A673 (cell line): ENCODE data around the gene SGSM2. TPM values are rescaled to one million over a fixed set of nuclear protein-coding genes. Genes with fewer than 3 reads are reported as not detected.

Source experiments
- BruUV-seq: library from RNA; stranded (reverse); fragments of 400-500 nt; replicated peaks from 2 replicates; lab custom pipeline; 2021; lab: Mats Ljungman, UMichigan
- CTCF ChIA-PET: fragments of 300-600 bp; sonication (Branson Sonifier 250); formaldehyde crosslinking; loops from one replicate; lab custom pipeline; 2022; ENCODE audit warnings: antibody characterized with exemption; lab: Charles Lee
- POLR2A ChIA-PET: fragments of 300-600 bp; sonication (Branson Sonifier 250); formaldehyde crosslinking; loops from one replicate; lab custom pipeline; 2022; ENCODE audit warnings: antibody characterized with exemption; ENCODE audit not compliant: low non-redundant PET; lab: Charles Lee
- DNase-seq: peaks from one replicate; pipeline ENCODE4 v3.0.0-alpha.2; 2015; ENCODE audit warnings: low spot score
- H3K27ac ChIP-seq: fragments of 200-600 bp; sonication (generic); 2 replicates; pipeline ENCODE4 v1.5.1; 2016; ENCODE audit warnings: mixed run types, low read depth, mild to moderate bottlenecking, mixed read lengths, antibody characterized with exemption, low read length; ENCODE audit not compliant: poor library complexity, severe bottlenecking
- H3K27me3 ChIP-seq: fragments of 200-600 bp; sonication (generic); replicated peaks from 2 replicates; pipeline ENCODE4 v1.6.1; 2017; ENCODE audit warnings: mixed run types, low read depth, mild to moderate bottlenecking, mixed read lengths, antibody characterized with exemption, low read length; ENCODE audit not compliant: insufficient read depth, poor library complexity
- H3K36me3 ChIP-seq: fragments of 200-600 bp; sonication (generic); 2 replicates; pipeline ENCODE4 v1.6.1; 2016; ENCODE audit warnings: mixed run types, mild to moderate bottlenecking, mixed read lengths, antibody characterized with exemption, low read length; ENCODE audit not compliant: insufficient read depth, poor library complexity, severe bottlenecking
- H3K4me1 ChIP-seq: fragments of 200-600 bp; sonication (generic); 2 replicates; pipeline ENCODE4 v1.6.1; 2017; ENCODE audit warnings: mixed run types, mild to moderate bottlenecking, mixed read lengths, antibody characterized with exemption, low read length; ENCODE audit not compliant: insufficient read depth, poor library complexity, severe bottlenecking
- H3K4me3 ChIP-seq: fragments of 200-600 bp; sonication (generic); 2 replicates; pipeline ENCODE4 v1.5.1; 2016; ENCODE audit warnings: low read depth, mixed run types, mild to moderate bottlenecking, mixed read lengths, low read length; ENCODE audit not compliant: poor library complexity, severe bottlenecking
- H3K9me3 ChIP-seq: fragments of 200-600 bp; sonication (generic); 2 replicates; pipeline ENCODE4 v1.6.1; 2016; ENCODE audit warnings: mixed run types, low read depth, mild to moderate bottlenecking, mixed read lengths, antibody characterized with exemption, low read length; ENCODE audit not compliant: poor library complexity, severe bottlenecking
- CTCF ChIP-seq: fragments of 300-800, 200-600 bp; sonication (generic); conservative IDR thresholded peaks from 2 replicates; pipeline ENCODE4 v1.5.1; 2017; ENCODE audit warnings: low read depth, mild to moderate bottlenecking, antibody characterized with exemption, low read length, moderate library complexity, mixed read lengths
- EZH2 ChIP-seq: fragments of 200-600 bp; sonication (generic); IDR thresholded peaks from 2 replicates; pipeline ENCODE4 v1.6.1; 2017; ENCODE audit warnings: borderline replicate concordance, low read depth, mild to moderate bottlenecking, mixed read lengths, antibody characterized with exemption, low read length; ENCODE audit not compliant: poor library complexity, severe bottlenecking
- intact Hi-C: fragments of 100-400 bp; cut with micrococcal nuclease; formaldehyde crosslinking; loops from one replicate; pipeline ENCODE4 v1.10.0; 2022; ENCODE audit not compliant: unreplicated experiment
- total RNA-seq: library from RNA; stranded (reverse); gene quantifications from 2 replicates; pipeline ENCODE4 v1.2.3, GENCODE V29; 2021

The SGSM2 gene
- total RNA-seq, 1 experiment from 2014 or later, result 81.2 TPM

GRCh38 chr17:2427215-2427614 is 89.9 kb downstream of the SGSM2 start:
- DNase-seq, result no peak
- Histone ChIP-seq H3K27ac (no peak overlapping the region), H3K9me3 (no peaks in the 10 kb centered on the region), H3K27me3 (no peaks in the 10 kb centered on the region), H3K4me3 (no peak overlapping the region), H3K4me1 (peaks cover 9% of the 10 kb centered on the region), H3K36me3 (no peaks in the 10 kb centered on the region)
- BruUV-seq, result no TSS peak
- POLR2A ChIA-PET, result no interaction called here
- intact Hi-C loops, result loop anchor here (10.0 kb wide), 1 partner anchor 248 kb away; no protein-coding TSS in a partner anchor
- TF ChIP-seq EZH2 (no peak), CTCF (no peak)
- CTCF ChIA-PET, result no interaction called here

- POLR2A ChIA-PET, result interaction anchor here (0.6 kb wide), 1 partner anchor 59 kb away, joined by 3 read pairs; no protein-coding TSS in a partner anchor
- Histone ChIP-seq H3K27me3 (no peaks in the 10 kb centered on the region), H3K9me3 (no peaks in the 10 kb centered on the region), H3K4me1 (peaks cover 8% of the 10 kb centered on the region), H3K27ac (no peak overlapping the region), H3K36me3 (peaks cover 4% of the 10 kb centered on the region), H3K4me3 (no peak overlapping the region)
- DNase-seq, result no peak
- CTCF ChIA-PET, result interaction anchor here (0.5 kb wide), 1 partner anchor 86 kb away, joined by 6 read pairs; no protein-coding TSS in a partner anchor
- no TSS peak for BruUV-seq
- TF ChIP-seq EZH2, result no peak
- TF ChIP-seq CTCF, result no peak
- intact Hi-C loops, result loop anchor here (10.0 kb wide), 1 partner anchor 247 kb away; no protein-coding TSS in a partner anchor
Measured at GRCh38 chr17:2427910-2428309, 90.6 kb downstream of the SGSM2 start.

Other genes with a start within 250 kb of the SGSM2 start
- gene SMG6, start 33.7 kb upstream of the SGSM2 start, total RNA-seq, result 36.1 and 38.4 TPM in 2 replicates
- 37.9 and 51.0 TPM in 2 replicates for gene SRR, start 33.6 kb upstream of the SGSM2 start, total RNA-seq
- gene TSR1, start 1.0 kb upstream of the SGSM2 start, total RNA-seq, result 78.9 and 91.0 TPM in 2 replicates
- 32.1 and 33.4 TPM in 2 replicates for gene MNT, start 63.6 kb downstream of the SGSM2 start, total RNA-seq
- gene METTL16, start 174.4 kb downstream of the SGSM2 start, total RNA-seq, result 50.8 and 51.3 TPM in 2 replicates